SK-N-SH treated with all-trans-retinoic acid at 6 μM for 48 hours (cell line): Measurements from ENCODE around the gene GRAMD2B.
"Not testable (repeated sequence)": the region's sequence is repeated elsewhere in the genome, so short reads cannot be mapped to it uniquely, and the experiment has no call there.

ENCODE experiments used
- ATAC-seq: fragments of 200-7000 bp; cut with Tn5 transposase; 3 replicates; pipeline ENCODE4 v1.9.1; 2020; ENCODE audit warnings: mild to moderate bottlenecking, moderate library complexity
- ARNTL ChIP-seq: fragments of 450-650 bp; formaldehyde crosslinking; IDR thresholded peaks from 2 replicates; pipeline ENCODE4 v1.5.0; 2020; ENCODE audit warnings: low read depth, mild to moderate bottlenecking, moderate library complexity, borderline replicate concordance
- BACH2 ChIP-seq: fragments of 250-450 bp; sonication (Bioruptor Pico); IDR thresholded peaks from 2 replicates; pipeline ENCODE4 v1.9.0; 2021; ENCODE audit warnings: mild to moderate bottlenecking, borderline replicate concordance
- CSDC2 ChIP-seq: fragments of 250-450 bp; sonication (Bioruptor Pico); IDR thresholded peaks from 2 replicates; pipeline ENCODE4 v1.5.0; 2020; ENCODE audit warnings: mild to moderate bottlenecking, moderate library complexity
- ESRRG ChIP-seq: fragments of 250-450 bp; sonication (Bioruptor Pico); IDR thresholded peaks from 2 replicates; pipeline ENCODE4 v1.6.1; 2021; ENCODE audit warnings: mild to moderate bottlenecking
- GLIS3 ChIP-seq: fragments of 250-450 bp; sonication (Bioruptor Pico); IDR thresholded peaks from 2 replicates; pipeline ENCODE4 v1.5.0; 2020; ENCODE audit warnings: mild to moderate bottlenecking, moderate library complexity
- ISL1 ChIP-seq: fragments of 250-450 bp; sonication (Bioruptor Pico); IDR thresholded peaks from 2 replicates; pipeline ENCODE4 v2.1.2; 2022; ENCODE audit warnings: mild to moderate bottlenecking, moderate library complexity
- OSR1 ChIP-seq: fragments of 250-450 bp; sonication (Bioruptor Pico); IDR thresholded peaks from 2 replicates; pipeline ENCODE4 v1.8.0; 2022; ENCODE audit warnings: moderate library complexity, mild to moderate bottlenecking, inconsistent platforms
- PPARA ChIP-seq: fragments of 250-450 bp; sonication (Bioruptor Pico); IDR thresholded peaks from 2 replicates; pipeline ENCODE4 v1.5.0; 2020; ENCODE audit warnings: mild to moderate bottlenecking, borderline replicate concordance
- RARB ChIP-seq: fragments of 250-450 bp; sonication (Bioruptor Pico); IDR thresholded peaks from 2 replicates; pipeline ENCODE4 v1.8.0; 2021; ENCODE audit warnings: mild to moderate bottlenecking, moderate library complexity
- SNAI2 ChIP-seq: fragments of 250-450 bp; sonication (Bioruptor Pico); IDR thresholded peaks from 2 replicates; pipeline ENCODE4 v1.5.0; 2020; ENCODE audit warnings: mild to moderate bottlenecking, moderate library complexity
- TCF4 ChIP-seq: fragments of 250-450 bp; sonication (Bioruptor Pico); IDR thresholded peaks from 2 replicates; pipeline ENCODE4 v1.8.0; 2021; ENCODE audit warnings: mild to moderate bottlenecking, moderate library complexity, borderline replicate concordance
- ZC3H10 ChIP-seq: fragments of 250-450 bp; sonication (Bioruptor Pico); IDR thresholded peaks from 2 replicates; pipeline ENCODE4 v1.5.1; 2021; ENCODE audit warnings: mild to moderate bottlenecking, moderate library complexity
- ZFP30 ChIP-seq: fragments of 450-650 bp; formaldehyde crosslinking; IDR thresholded peaks from 2 replicates; pipeline ENCODE4 v1.5.0; 2022; ENCODE audit warnings: mild to moderate bottlenecking, moderate library complexity
- ZNF70 ChIP-seq: fragments of 450-650 bp; formaldehyde crosslinking; IDR thresholded peaks from 2 replicates; pipeline ENCODE4 v1.5.0; 2020; ENCODE audit warnings: mild to moderate bottlenecking, moderate library complexity
- ZNF8 ChIP-seq: fragments of 450-650 bp; formaldehyde crosslinking; IDR thresholded peaks from 2 replicates; pipeline ENCODE4 v1.5.0; 2020; ENCODE audit warnings: mild to moderate bottlenecking, moderate library complexity
- TF ChIP-seq, protein P1 (sequence below): fragments of 250-450 bp; sonication (Bioruptor Pico); IDR thresholded peaks from 2 replicates; pipeline ENCODE4 v1.8.0; 2020; ENCODE audit warnings: mild to moderate bottlenecking, moderate library complexity, borderline replicate concordance
- TF ChIP-seq, protein P2 (sequence below): fragments of 250-450 bp; sonication (Bioruptor Pico); IDR thresholded peaks from 2 replicates; pipeline ENCODE4 v1.5.1; 2020; ENCODE audit warnings: low read depth, mild to moderate bottlenecking, moderate library complexity
- TF ChIP-seq, protein P3 (sequence below): fragments of 250-450 bp; sonication (Bioruptor Pico); IDR thresholded peaks from 2 replicates; pipeline ENCODE4 v1.8.0; 2021; ENCODE audit warnings: low read depth, mild to moderate bottlenecking, moderate library complexity, borderline replicate concordance
- TF ChIP-seq, protein P4 (sequence below): fragments of 250-450 bp; sonication (Bioruptor Pico); IDR thresholded peaks from 2 replicates; pipeline ENCODE4 v1.5.1; 2021; ENCODE audit warnings: mild to moderate bottlenecking, moderate library complexity
- TF ChIP-seq, protein P5 (sequence below): fragments of 250-450 bp; sonication (Bioruptor Pico); IDR thresholded peaks from 2 replicates; pipeline ENCODE4 v1.5.0; 2020; ENCODE audit warnings: mild to moderate bottlenecking, moderate library complexity

The GRAMD2B gene

DNA sequence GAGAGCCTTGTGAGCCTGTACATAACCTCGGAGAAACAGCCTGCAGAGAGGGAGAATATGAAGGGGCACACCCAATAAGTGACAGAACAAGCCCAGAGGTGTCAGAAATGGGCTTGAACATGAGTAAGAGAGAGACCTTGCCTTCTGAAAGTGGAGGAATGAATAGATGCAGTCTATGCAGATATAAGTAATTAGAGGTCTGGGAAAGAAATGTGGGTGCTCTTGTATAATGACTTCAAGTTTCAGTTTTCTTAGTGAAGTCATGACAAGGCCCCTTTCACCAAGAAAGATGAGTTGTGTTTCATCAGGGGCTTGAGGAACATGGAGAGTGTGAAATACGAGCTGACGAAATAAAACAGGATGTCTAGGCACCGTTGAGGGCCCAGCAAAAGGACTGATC, 15.1 kb downstream of the GRAMD2B start:
- no peak for ATAC-seq
- TF ChIP-seq, protein P1, sequence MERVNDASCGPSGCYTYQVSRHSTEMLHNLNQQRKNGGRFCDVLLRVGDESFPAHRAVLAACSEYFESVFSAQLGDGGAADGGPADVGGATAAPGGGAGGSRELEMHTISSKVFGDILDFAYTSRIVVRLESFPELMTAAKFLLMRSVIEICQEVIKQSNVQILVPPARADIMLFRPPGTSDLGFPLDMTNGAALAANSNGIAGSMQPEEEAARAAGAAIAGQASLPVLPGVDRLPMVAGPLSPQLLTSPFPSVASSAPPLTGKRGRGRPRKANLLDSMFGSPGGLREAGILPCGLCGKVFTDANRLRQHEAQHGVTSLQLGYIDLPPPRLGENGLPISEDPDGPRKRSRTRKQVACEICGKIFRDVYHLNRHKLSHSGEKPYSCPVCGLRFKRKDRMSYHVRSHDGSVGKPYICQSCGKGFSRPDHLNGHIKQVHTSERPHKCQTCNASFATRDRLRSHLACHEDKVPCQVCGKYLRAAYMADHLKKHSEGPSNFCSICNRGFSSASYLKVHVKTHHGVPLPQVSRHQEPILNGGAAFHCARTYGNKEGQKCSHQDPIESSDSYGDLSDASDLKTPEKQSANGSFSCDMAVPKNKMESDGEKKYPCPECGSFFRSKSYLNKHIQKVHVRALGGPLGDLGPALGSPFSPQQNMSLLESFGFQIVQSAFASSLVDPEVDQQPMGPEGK (CRISPR knock-in tag): no peak
- TF ChIP-seq CSDC2 (CRISPR knock-in tag) (no peak), ZNF70 (CRISPR knock-in tag) (no peak), BACH2 (CRISPR knock-in tag) (no peak), TCF4 (no peak), ESRRG (CRISPR knock-in tag) (no peak), ZC3H10 (no peak), RARB (CRISPR knock-in tag) (no peak)
- TF ChIP-seq, protein P2, sequence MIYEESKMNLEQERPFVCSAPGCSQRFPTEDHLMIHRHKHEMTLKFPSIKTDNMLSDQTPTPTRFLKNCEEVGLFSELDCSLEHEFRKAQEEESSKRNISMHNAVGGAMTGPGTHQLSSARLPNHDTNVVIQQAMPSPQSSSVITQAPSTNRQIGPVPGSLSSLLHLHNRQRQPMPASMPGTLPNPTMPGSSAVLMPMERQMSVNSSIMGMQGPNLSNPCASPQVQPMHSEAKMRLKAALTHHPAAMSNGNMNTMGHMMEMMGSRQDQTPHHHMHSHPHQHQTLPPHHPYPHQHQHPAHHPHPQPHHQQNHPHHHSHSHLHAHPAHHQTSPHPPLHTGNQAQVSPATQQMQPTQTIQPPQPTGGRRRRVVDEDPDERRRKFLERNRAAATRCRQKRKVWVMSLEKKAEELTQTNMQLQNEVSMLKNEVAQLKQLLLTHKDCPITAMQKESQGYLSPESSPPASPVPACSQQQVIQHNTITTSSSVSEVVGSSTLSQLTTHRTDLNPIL (CRISPR knock-in tag): no peak
- TF ChIP-seq, protein P3, sequence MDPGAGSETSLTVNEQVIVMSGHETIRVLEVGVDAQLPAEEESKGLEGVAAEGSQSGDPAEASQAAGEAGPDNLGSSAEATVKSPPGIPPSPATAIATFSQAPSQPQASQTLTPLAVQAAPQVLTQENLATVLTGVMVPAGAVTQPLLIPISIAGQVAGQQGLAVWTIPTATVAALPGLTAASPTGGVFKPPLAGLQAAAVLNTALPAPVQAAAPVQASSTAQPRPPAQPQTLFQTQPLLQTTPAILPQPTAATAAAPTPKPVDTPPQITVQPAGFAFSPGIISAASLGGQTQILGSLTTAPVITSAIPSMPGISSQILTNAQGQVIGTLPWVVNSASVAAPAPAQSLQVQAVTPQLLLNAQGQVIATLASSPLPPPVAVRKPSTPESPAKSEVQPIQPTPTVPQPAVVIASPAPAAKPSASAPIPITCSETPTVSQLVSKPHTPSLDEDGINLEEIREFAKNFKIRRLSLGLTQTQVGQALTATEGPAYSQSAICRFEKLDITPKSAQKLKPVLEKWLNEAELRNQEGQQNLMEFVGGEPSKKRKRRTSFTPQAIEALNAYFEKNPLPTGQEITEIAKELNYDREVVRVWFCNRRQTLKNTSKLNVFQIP: no peak
- TF ChIP-seq, all 23 proteins: peak for 0

DNA sequence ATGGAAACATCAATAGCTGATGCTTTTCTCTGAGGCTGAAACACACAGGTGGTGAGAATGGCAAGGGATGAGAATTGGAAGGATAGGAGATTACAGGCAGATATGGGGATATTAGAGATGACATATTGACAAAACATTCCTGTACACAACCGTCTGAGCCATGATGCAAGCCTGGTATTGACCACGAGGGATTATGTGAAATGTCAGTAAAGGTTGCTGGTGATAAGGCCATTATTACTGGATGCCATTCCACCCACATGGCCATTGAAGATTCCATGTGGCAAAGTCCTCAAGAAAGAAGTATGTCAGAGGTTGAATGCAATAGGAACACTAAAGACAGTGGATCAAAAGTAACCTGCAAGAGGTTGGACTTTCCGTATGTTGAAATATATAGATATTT, 15.7 kb downstream of the GRAMD2B start:
- no peak for ATAC-seq
- TF ChIP-seq SNAI2 (CRISPR knock-in tag) (no peak), GLIS3 (CRISPR knock-in tag) (no peak), ZNF70 (CRISPR knock-in tag) (no peak), OSR1 (no peak), ZFP30 (no peak)
- TF ChIP-seq, protein P1 (CRISPR knock-in tag): no peak
- TF ChIP-seq, protein P4, sequence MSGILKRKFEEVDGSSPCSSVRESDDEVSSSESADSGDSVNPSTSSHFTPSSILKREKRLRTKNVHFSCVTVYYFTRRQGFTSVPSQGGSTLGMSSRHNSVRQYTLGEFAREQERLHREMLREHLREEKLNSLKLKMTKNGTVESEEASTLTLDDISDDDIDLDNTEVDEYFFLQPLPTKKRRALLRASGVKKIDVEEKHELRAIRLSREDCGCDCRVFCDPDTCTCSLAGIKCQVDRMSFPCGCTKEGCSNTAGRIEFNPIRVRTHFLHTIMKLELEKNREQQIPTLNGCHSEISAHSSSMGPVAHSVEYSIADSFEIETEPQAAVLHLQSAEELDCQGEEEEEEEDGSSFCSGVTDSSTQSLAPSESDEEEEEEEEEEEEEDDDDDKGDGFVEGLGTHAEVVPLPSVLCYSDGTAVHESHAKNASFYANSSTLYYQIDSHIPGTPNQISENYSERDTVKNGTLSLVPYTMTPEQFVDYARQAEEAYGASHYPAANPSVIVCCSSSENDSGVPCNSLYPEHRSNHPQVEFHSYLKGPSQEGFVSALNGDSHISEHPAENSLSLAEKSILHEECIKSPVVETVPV (CRISPR knock-in tag): no peak
- TF ChIP-seq, all 23 proteins: peak for 0

DNA sequence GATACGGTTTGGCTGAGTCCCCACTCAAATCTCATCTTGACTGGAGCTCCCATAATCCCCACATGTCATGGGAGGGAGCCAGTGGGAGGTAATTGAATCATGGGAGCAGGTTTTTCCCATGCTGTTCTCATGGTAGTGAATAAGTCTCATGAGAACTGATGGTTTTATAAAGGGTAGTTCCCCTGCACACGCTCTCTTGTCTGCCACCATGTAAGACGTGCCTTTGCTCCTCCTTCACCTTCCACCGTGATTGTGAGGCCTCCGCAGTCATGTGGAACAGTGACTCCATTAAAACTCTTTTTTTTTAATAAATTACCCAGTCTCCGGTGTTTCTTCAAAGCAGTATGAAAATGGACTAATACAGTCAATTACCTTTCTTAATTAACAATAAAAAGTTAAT, 16.5 kb downstream of the GRAMD2B start:
- not testable (repeated sequence) for ATAC-seq

DNA sequence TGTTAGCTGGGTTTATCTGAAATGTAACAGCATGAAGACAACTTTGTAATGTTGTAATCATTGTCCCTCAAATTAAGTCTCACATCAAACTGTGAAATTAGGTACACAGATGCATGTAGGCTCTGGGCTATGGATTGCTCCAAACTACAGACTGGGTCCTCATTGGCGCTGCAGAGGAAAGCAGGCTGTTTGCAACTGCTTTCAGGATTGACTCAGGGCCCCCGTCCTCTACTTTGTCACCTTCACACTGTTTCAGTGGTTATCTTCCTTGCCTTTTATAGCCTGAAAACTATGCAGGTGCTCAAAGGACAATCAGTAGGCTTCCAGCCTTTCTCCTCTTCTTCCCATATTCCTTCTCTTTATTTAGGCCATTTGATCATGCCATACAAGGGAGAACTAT, 18.0 kb downstream of the GRAMD2B start:
- ATAC-seq: no peak
- TF ChIP-seq ZFP30: no peak
- TF ChIP-seq ZC3H10: no peak
- TF ChIP-seq ISL1: no peak
- no peak for TF ChIP-seq RARB (CRISPR knock-in tag)
- no peak for TF ChIP-seq ZNF70 (CRISPR knock-in tag)
- TF ChIP-seq, protein P5, sequence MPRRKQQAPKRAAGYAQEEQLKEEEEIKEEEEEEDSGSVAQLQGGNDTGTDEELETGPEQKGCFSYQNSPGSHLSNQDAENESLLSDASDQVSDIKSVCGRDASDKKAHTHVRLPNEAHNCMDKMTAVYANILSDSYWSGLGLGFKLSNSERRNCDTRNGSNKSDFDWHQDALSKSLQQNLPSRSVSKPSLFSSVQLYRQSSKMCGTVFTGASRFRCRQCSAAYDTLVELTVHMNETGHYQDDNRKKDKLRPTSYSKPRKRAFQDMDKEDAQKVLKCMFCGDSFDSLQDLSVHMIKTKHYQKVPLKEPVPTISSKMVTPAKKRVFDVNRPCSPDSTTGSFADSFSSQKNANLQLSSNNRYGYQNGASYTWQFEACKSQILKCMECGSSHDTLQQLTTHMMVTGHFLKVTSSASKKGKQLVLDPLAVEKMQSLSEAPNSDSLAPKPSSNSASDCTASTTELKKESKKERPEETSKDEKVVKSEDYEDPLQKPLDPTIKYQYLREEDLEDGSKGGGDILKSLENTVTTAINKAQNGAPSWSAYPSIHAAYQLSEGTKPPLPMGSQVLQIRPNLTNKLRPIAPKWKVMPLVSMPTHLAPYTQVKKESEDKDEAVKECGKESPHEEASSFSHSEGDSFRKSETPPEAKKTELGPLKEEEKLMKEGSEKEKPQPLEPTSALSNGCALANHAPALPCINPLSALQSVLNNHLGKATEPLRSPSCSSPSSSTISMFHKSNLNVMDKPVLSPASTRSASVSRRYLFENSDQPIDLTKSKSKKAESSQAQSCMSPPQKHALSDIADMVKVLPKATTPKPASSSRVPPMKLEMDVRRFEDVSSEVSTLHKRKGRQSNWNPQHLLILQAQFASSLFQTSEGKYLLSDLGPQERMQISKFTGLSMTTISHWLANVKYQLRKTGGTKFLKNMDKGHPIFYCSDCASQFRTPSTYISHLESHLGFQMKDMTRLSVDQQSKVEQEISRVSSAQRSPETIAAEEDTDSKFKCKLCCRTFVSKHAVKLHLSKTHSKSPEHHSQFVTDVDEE (CRISPR knock-in tag): no peak
- no peak for TF ChIP-seq BACH2 (CRISPR knock-in tag)
- no peak for TF ChIP-seq ARNTL (CRISPR knock-in tag)
- TF ChIP-seq OSR1: no peak
- no peak for TF ChIP-seq ESRRG (CRISPR knock-in tag)
- no peak for TF ChIP-seq PPARA (CRISPR knock-in tag)
- no peak for TF ChIP-seq CSDC2 (CRISPR knock-in tag)
- TF ChIP-seq, protein P4 (CRISPR knock-in tag): no peak
- TF ChIP-seq SNAI2 (CRISPR knock-in tag): no peak
- no peak for TF ChIP-seq GLIS3 (CRISPR knock-in tag)
- TF ChIP-seq TCF4: no peak
- TF ChIP-seq, protein P3: no peak
- TF ChIP-seq ZNF8 (CRISPR knock-in tag): no peak
